GM21447 (cell line): ENCODE results near the gene CMSS1.

Source experiments
- ATAC-seq: cut with Tn5 transposase; IDR thresholded peaks from one replicate; pipeline ENCODE4 v1.9.1; 2021; ENCODE audit not compliant: unreplicated experiment

The CMSS1 gene

GRCh38 chr3:99852851-99853250 is 35.2 kb downstream of the CMSS1 start:
- no peak for ATAC-seq

DNA sequence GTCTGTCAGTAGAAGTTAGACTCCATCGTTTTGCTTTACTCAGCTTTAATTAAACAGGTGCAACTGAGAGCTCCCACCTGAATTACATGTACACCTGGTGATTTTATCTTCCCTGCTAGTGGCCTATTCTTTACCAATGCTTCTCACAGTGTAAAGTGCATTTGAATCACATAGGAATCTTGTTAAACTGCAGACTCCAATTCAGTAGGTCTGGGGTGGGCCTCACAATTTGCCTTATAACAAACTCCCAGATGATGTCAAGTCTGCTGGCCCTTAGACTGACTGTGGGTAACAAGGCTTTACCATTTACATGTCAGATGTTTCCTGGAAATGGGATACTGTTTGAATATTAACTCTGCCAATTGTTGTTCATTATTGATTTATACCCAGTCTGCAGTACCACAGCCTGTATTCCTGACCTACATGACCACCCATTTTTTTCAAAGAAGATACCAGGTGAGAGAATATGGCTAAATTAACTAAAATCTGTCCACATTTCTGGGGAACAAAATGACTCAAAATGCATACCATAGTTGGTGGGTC is 37.2 kb downstream of the CMSS1 start:
- ATAC-seq = no peak

- ATAC-seq = no peak
These were observed 38.2 kb downstream of the CMSS1 start for GRCh38 chr3:99855900-99856299.

DNA sequence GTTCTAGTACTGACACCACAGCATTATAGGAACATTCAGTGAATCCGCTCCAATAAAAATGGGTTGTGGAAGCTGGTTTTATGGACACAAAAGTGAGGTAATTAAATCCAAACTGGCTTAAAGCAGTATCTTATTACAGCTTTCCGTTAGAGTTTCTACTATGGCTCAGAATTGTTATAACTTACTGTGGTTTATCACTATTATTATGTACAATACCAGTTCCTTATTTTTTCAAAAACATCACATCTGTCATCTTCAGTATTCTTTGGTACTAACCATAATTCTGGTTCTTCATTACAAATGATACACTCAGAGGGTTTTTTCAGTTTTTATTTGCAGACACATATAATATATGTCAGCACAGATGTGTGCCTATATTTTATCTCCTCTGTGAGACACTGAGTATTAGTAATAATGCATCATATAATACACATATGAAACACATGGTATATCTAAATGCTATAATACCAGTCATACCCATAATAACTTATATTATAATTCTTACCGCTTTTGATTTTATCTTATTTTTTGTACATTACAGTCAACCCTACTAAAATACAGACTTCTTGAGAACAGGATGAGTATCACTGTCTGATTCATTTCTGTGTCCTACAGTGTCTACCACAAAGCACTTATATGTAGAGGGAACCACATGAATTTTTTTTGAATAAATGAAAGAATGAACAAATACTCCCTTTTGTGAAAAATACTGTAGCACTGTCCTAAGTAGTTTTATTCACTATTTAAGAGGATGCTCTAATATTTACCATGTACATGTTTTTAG is 39.0 kb downstream of the CMSS1 start:
- ATAC-seq = no peak

DNA sequence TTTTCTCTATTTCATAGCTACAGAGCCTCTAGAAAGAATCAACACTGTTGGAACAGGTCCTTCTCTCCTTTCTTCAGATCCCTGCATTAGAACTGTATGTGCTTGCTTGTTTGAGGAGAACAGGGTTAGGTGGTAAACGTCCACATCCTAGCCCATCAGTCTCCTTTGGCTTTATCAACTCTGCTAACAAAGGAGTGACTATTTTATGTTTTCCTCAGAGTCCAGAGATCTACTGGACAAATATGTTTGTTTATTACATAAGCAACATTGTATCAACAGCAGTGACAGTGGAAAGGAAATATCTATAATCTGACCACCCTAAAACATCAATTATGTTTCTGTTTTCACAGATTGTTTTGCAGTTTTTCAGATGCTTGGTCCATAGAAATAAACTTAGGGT is 39.6 kb downstream of the CMSS1 start:
- ATAC-seq = no peak

- ATAC-seq = no peak
These were observed 40.8 kb downstream of the CMSS1 start for GRCh38 chr3:99858469-99858868.

DNA sequence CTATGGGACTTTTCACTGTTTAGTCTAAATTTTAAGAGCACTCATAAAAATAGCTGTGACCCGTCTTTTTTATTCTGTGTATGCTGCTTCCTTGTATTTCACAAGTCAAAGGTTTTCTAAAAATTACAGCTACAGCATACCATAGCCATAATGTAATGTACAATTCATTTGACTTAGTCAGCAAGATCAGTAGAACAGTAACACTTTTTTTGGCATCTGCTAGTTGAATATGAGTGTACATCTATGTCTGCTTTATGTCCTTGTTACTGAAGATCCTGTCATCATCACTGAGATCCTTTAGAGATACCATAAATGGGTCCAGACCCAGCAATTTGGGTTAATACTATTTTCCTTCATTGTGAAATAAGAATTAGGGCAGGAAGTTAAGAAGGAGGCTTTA is 42.2 kb downstream of the CMSS1 start:
- no peak for ATAC-seq

DNA sequence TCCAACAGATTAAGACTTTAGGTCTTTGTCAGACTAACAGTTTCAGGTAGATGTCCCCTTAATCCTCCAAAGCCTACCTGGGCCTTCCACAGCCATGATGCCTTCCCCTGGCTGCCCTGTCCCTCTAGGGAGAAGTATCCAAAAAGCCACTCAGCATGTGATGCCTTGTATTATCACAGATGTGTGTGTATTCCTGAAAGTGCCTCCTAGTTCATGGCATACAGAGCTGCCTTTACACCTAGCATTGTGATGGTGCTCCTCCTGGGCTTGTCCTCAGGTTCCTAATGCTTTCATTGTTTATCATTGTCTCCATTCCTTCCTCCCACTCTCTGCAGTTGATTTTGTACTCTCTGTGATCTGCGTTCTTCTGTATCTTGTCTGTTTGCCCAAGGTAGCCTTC is 43.6 kb downstream of the CMSS1 start:
- no peak for ATAC-seq

DNA sequence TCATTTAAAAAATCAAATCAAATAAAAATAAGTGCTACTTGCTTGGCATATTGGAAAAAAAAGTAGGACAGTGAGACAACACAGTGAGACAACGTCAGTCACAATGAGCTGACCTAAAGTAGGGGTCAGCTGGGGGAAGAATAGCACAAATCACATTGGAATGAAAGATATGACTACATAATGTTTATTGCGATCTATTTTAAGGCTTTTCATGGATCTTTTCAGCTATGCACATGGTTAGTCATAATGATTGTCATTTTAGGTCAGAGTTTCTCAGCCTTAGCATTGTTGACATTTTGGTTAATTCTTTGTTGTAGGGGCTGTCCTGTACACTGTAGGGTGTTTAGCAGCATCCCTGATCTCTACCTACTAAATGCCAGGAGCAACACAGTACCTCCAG is 44.5 kb downstream of the CMSS1 start:
- no peak for ATAC-seq

- no peak for ATAC-seq
These were observed 45.3 kb downstream of the CMSS1 start for GRCh38 chr3:99863002-99863401.

DNA sequence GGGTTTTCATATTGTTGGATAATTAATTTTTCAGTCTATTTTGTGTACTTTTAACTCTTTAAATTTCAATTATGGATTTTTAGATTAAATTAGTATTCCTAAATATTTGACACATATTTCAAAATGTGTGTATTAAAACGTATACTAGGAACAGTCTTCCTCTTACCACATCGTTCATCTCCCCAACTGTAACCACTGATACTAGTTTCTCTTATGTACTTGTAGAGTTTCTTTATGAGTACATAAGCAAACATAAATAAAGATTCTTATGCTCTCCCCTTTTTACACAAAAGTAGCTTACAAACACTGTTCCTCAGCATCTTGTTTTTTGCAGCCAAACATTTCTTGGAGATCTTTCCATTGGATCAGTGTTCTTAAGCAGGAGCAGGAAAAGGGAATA is 45.9 kb downstream of the CMSS1 start:
- ATAC-seq = no peak

- ATAC-seq = no peak
These were observed 46.6 kb downstream of the CMSS1 start for GRCh38 chr3:99864289-99864688.

DNA sequence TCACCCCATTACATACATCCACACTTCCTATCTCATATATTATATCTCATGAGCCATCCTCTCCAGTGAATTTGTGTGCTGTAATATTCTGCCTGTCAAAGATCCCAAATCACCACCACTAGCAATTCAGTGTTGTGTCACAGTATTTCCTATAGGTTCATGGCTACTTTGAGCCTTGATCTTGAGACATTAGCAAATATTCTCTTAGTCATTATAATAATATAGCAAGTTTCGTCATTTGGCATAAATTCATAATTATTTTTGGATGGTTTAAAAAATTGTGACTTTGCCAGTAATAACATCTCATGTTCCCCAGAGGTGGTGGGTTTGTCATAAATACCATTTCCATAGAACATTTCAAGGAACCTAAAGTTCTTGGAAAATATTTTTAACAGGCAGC is 47.7 kb downstream of the CMSS1 start:
- no peak for ATAC-seq

GRCh38 chr3:99866261-99866761 is 48.6 kb downstream of the CMSS1 start:
- peak; percentile 41 for ATAC-seq

DNA sequence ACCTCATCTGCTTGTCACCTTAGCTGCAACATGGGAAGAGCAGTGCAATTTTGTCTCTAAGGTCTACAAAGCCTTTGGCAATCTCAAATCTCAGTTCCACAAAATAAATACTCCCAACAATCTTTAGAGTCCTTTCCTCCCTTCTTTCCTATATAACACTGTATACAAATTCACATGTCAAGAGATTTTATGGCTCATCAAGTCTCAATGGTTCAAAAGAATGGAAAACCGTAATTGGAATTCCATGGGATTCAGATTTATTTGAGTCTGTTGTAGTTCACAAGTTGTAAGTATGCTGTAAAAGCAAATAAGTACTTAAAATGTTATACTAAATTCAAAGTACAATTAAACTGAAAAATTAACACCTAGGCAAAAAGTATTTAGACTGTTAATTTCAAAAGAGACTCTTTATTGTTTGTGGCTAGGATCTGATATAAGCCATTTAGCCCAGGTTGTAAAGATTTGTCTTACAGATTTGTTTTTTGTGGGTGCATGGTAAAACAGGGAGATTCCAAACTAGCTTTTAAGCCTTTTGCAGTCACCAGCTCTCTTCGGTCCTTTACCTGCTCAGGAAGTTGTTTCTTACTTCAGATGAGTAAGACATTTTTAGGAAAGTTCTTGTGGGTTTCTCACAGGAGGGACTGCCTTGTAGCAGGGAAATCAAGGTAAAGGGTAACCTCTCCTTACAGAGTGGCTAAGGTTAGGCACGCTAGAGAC is 50.1 kb downstream of the CMSS1 start:
- ATAC-seq = no peak

GRCh38 chr3:99868311-99868646 is 50.6 kb downstream of the CMSS1 start:
- no peak for ATAC-seq

- no peak for ATAC-seq
These were observed 52.0 kb downstream of the CMSS1 start for GRCh38 chr3:99869621-99870020.

DNA sequence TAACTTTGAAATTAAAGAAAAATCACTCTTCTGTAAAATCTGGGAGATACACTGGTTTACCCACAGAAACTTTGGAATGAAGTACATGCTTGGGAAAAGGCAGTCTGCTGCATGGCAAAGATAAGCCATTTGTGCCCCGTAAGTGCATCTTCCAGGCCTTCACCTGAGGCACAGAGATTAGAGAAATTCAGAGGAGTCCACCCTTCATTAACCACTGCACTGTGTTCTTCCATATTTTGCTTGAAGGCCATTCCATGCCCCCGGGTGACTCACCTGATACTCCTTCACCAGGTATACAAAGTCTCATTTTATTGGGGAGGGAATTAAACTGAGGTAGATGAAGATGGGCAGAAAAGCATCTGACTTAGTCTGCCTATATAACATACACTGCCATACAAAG is 53.0 kb downstream of the CMSS1 start:
- no peak for ATAC-seq

DNA sequence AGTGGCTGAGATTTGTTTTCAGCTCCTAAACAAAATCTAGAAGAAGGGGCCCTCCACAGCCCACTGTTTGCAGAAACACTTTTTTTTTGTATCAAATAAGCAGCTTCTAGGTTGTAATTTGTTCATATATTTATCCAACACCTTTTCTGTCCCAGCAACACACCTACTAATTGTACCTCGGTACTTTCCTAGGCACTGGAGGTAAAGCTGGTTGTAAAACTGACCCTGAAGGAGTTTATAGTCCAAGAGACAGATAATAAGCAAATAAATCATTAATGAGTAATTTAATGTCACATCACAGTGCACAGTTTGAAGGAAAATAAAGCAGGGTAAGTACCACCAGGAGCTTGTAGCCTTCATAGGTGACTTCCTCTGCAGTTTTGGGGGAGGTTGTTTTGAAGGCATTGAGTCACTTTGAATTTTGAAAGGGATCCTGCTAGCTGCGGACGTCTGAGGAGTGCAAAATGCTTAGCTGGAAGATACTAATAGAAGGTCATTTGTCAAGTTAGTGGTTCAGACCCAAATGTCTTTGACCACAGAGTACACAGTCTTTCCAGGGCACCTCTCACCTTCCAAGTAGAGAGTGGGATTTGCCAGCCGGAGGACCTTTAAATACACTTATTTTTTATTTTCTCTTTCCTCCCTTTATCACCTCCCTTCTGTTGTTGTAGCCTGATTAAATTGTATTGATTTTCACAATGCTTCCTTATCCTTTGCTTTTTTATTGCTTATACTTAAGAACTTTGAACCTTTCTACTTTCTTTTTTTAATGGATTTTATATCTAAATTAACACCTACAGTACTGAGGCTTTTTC is 53.8 kb downstream of the CMSS1 start:
- ATAC-seq = no peak

GRCh38 chr3:99872923-99873254 is 55.2 kb downstream of the CMSS1 start:
- peak; percentile 46 for ATAC-seq

DNA sequence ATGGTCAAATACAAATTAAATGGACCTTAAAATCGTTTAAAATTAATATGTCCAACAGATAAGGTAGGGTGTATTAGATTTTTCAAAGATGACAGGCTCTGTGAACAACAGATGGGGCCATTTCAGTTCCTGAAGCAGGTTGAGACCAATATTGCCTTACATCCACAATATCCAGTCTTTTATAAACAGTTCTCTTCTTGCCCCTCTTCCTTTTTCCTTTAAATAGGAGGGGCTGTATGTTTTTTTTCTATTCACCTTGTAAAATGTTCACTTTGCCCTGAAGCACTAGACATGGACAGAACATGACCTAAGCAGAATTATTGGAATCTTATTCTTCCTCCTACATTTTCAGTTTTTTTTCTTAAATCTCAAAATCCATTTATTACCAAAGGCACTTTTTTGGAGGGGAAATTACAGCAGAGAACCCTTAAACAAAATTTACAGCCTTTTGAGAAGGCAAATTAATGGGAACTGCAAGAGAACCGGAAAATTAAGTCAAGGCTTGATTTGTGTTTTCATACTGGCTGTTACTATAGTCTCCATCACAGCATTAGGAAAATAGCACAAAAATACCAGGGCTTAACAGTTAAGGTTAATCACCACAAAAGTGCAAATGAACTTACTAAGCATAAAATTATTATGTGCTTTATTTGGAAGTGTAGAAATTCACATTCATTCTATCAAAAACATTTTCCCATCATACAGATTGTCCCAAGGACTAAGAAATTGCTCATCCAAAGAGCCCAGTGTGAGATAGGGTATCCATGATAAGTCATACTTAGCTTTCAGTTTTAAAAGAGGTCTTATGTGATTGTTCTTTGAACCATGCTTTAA is 55.8 kb downstream of the CMSS1 start:
- no peak for ATAC-seq
